ENCODE data around the gene HAGHL.

The HAGHL gene

GRCh38 chr16:726438-727290, at the start of gene HAGHL, which contains the start of gene CCDC78:
Gene HAGHL (plus strand): TSS chr16:727106. CDS start chr16:727510, 404 bp downstream.
Gene CCDC78 (minus strand): TSS chr16:726443. CDS start chr16:726367, 76 bp downstream.
- DNase-seq, result no peak

- peak; percentile 90 to 91 for DNase-seq
Observed at GRCh38 chr16:677316-678190, 49.4 kb upstream of the HAGHL start.

- no peak for DNase-seq
Observed at GRCh38 chr16:678209-678857, 48.6 kb upstream of the HAGHL start.

GRCh38 chr16:678858-679813, 47.8 kb upstream of the HAGHL start:
- DNase-seq, result peak; percentile 64 to 75

GRCh38 chr16:679814-680624, 46.9 kb upstream of the HAGHL start, which contains the start of gene STUB1:
Gene STUB1 (plus strand): TSS chr16:680410. CDS start chr16:680526, 116 bp downstream.
- peak; percentile 92 to 93 for DNase-seq

GRCh38 chr16:680625-680945, 46.3 kb upstream of the HAGHL start:
- no peak for DNase-seq

- no peak for DNase-seq
Observed at GRCh38 chr16:680967-681745, 45.8 kb upstream of the HAGHL start.

- DNase-seq, result no peak
Observed at GRCh38 chr16:681746-682427, 45.0 kb upstream of the HAGHL start.

- no peak for DNase-seq
Observed at GRCh38 chr16:682493-683395, 44.2 kb upstream of the HAGHL start.

GRCh38 chr16:683396-684070, 43.4 kb upstream of the HAGHL start:
- DNase-seq, result no peak

- DNase-seq, result peak; percentile 97 to 99
Observed at GRCh38 chr16:684071-684794, 42.7 kb upstream of the HAGHL start, which contains the start of gene JMJD8. Gene JMJD8 (minus strand): TSS chr16:684334. CDS start chr16:684319, 15 bp downstream.

GRCh38 chr16:684961-685696, 41.8 kb upstream of the HAGHL start:
- peak; percentile 76 to 89 for DNase-seq

- peak in 1 of 2 experiments; percentile 35 for DNase-seq
Observed at GRCh38 chr16:685967-686366, 40.9 kb upstream of the HAGHL start.

- no peak for DNase-seq
Observed at GRCh38 chr16:686459-687260, 40.2 kb upstream of the HAGHL start.

GRCh38 chr16:687499-687898, 39.4 kb upstream of the HAGHL start:
- DNase-seq, result no peak
